Heart right ventricle (tissue), 16 donors: Measurements from ENCODE around the gene HNRNPAB. TPM values are rescaled to one million over a fixed set of nuclear protein-coding genes. Genes with fewer than 3 reads are reported as not detected.

Experiments
- ATAC-seq, 8 donors: fragments of 200-7000 bp; cut with Tn5 transposase; one replicate each; pipeline ENCODE4 v1.9.1; 2020; ENCODE audit warnings: mild to moderate bottlenecking in 8 of 8, moderate library complexity in 8 of 8, moderate number of reproducible peaks in 1 of 8
- DNase-seq, 2 donors: peaks; one replicate each; pipeline ENCODE4 v3.0.0-alpha.2; 2020
- H3K27ac ChIP-seq, 10 donors: fragments of 200-600 bp; sonication (generic) in 2 of 10; one replicate each; pipeline versions ENCODE4 v1.5.0 to v1.8.0; 2020 to 2022; ENCODE audit warnings: mild to moderate bottlenecking in 3 of 10
- H3K27me3 ChIP-seq, 7 donors: fragments of 200-600 bp; one replicate each; pipeline ENCODE4 v1.8.0; 2021 to 2022; ENCODE audit warnings: mild to moderate bottlenecking in 2 of 7
- H3K36me3 ChIP-seq, 9 donors: fragments of 200-600 bp; sonication (generic) in 1 of 9; one replicate each; pipeline versions ENCODE4 v1.5.0 to v1.8.0; 2020 to 2022; ENCODE audit warnings: mild to moderate bottlenecking in 2 of 9
- H3K4me1 ChIP-seq, 9 donors: fragments of 200-600 bp; sonication (generic) in 1 of 9; one replicate each; pipeline versions ENCODE4 v1.5.0 to v1.8.0; 2020 to 2022; ENCODE audit warnings: mild to moderate bottlenecking in 4 of 9
- H3K4me3 ChIP-seq, 10 donors: fragments of 200-600 bp; sonication (generic) in 2 of 10; one replicate each; pipeline versions ENCODE4 v1.5.0 to v1.8.0; 2020 to 2022; ENCODE audit warnings: mild to moderate bottlenecking in 7 of 10, moderate library complexity in 2 of 10
- H3K9me3 ChIP-seq, 11 donors: fragments of 200-600 bp in 10 of 11; sonication (generic) in 2 of 11; one replicate each; pipeline versions ENCODE4 v1.5.0 to v1.8.0; 2013 to 2022; ENCODE audit warnings: mild to moderate bottlenecking in 2 of 11, control low read depth in 1 of 11, moderate library complexity in 1 of 11
- WGBS, 2 donors: extraction: QIAGEN DNeasy Blood & Tissue Kit; methylation state at CpG; one replicate each; pipeline ENCODE4 v1.1.7; 2013; ENCODE audit warnings: inconsistent platforms in 1 of 2; 5-methylcytosine and 5-hydroxymethylcytosine counted together
- intact Hi-C, 10 donors: fragments of 100-400 bp; cut with DNase I; formaldehyde crosslinking; loops; one replicate each; pipeline versions ENCODE4 v1.11.1 to v1.14.2; 2022
- polyA plus RNA-seq, 2 donors: library from polyadenylated mRNA; stranded (reverse); fragments of 200-250 nt; gene quantifications; one replicate each; pipeline ENCODE4 v1.2.3, GENCODE V29; 2013
- total RNA-seq, 10 donors: library from RNA; stranded (reverse); fragmentation: NEBNext Ultra II Directional in 3 of 10; extraction: Animal tissue kit (Norgen Biotek cat#: 25700) in 3 of 10; gene quantifications; one replicate each; pipeline versions ENCODE4 v1.2.1 to v1.2.4, GENCODE V29; 2021 to 2023
- TF ChIP-seq, protein P1 (sequence below), 9 donors: fragments of 200-600 bp; sonication (generic) in 2 of 9; IDR thresholded peaks; one replicate each; pipeline versions ENCODE4 v1.5.0 to v1.8.0; 2021 to 2022; ENCODE audit warnings: antibody characterized with exemption in 9 of 9, mild to moderate bottlenecking in 5 of 9, moderate library complexity in 1 of 9
- donor health status: Arrhythmogenic right ventricular cardiomyopathy.
- donor health status: ischemic (EF 13 %, LVEDD 7.1; RV severe dilation, severe dysfunction).
- donor health status: healthy with polysubstance abuse.
- donor health status: DM: no; HTN: yes; CAD: no.
- donor health status: DM: no; HTN: no; CAD: no.
- donor health status: ischemic (EF 25% LVEDD 6.9; RV normal size, moderate dysfunction).
- donor health status: ischemic (EF 25% LVEDD 5.7; RV mildly dilated, moderate dysfunction).
- donor health status: healthy.
- donor health status: DM: yes; HTN: yes; CAD: no.
- donor health status: Ischemic cardiomyopathy.
- donor health status: ischemic (EF 35%, LVEDD 5.7; RV mildly dilated, moderate dysfunction).
- donor health status: nonischemic (EF 11% LVEDD 7.7; RV severe dilation, severe dysfunction).
- donor health status: DM: yes; HTN: yes; CAD: no.
- donor health status: PGD.
- donor health status: ischemic (EF 29% LVEDD 5.4; RV normal size, mild dysfunction).
- donor health status: nonischemic (EF 23%, LVEDD 6.1; RV moderate dilation, normal function).

The HNRNPAB gene
- total and polyA plus RNA-seq, 12 donors, result 70.8 to 140 (median 81.9) TPM

DNA sequence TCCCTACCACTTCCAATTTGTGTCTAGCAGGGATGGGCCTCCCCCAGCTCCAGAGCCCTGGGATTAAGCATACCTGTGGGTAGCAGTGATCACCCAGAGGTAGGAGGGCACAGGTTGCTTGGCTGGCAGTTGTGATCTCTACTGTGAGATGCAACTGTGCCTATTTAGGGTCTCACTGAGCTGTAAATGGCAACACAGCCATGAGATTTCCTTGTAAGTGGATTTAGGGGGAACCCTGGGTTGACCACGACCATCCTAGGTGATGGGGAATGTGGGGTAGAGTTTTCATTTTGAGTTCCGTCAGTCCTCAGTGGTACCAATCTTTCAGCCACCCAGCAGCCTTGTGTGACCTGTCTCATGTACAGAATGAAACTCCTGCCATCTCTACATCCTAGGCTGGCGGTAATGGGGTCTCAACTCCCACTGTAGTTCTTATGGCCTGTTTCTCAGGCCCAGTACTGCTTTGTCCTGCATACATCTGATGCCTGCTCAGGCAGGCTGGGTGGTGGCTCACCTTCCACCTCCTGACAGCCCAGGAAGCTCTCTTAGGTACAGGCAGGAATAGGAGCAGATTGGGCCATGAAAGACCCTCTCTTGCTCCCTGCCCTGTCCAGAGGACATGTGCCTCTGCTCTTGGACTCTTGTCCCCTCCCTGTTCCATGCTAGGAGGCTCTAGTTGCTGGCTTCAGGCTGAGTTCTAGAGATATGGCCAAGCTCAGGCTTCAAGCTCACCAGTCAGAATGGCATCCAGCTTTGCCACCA is 8.1 kb downstream of the HNRNPAB start:
- Histone ChIP-seq H3K4me3 (no peak overlapping the region), H3K27me3 (no peaks in the 10 kb centered on the region), H3K36me3 (peaks cover 4 to 100% (median 76%) of the 10 kb centered on the region in 9 donors), H3K27ac (no peak overlapping the region), H3K9me3 (no peaks in the 10 kb centered on the region), H3K4me1 (peaks cover 2 to 33% (median 9%) of the 10 kb centered on the region in 9 donors)
- intact Hi-C loops, result no loop called here
- WGBS, 2 donors, result 93 to 98% methylated on average over 3 of the region's 3 CpGs
- TF ChIP-seq, protein P1, sequence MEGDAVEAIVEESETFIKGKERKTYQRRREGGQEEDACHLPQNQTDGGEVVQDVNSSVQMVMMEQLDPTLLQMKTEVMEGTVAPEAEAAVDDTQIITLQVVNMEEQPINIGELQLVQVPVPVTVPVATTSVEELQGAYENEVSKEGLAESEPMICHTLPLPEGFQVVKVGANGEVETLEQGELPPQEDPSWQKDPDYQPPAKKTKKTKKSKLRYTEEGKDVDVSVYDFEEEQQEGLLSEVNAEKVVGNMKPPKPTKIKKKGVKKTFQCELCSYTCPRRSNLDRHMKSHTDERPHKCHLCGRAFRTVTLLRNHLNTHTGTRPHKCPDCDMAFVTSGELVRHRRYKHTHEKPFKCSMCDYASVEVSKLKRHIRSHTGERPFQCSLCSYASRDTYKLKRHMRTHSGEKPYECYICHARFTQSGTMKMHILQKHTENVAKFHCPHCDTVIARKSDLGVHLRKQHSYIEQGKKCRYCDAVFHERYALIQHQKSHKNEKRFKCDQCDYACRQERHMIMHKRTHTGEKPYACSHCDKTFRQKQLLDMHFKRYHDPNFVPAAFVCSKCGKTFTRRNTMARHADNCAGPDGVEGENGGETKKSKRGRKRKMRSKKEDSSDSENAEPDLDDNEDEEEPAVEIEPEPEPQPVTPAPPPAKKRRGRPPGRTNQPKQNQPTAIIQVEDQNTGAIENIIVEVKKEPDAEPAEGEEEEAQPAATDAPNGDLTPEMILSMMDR (IDR thresholded peaks at IDR 0.05), result no peak
- no peak for ATAC-seq
- DNase-seq, result no peak

DNA sequence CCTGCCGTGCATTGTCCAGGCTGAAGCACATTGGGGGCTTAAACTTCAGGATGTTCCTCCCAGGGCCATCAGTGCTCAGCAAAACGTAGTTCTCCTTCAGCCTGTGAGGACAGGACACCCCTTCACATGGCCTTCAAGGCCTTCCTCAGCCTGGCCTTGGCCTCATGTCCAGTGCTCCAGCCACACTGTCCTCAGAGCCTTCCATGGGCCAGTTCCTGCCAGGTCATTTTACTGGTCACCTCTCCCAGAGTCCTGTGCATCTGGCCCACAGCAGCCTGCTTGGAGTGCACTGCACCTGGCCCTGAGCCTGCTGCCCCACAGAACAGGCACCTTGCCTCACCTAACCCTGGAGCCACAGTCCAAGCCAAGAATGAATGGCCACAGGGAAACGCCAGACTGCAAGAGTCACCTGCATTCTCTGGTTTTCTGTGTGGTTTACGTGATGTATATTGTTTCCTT is 8.7 kb downstream of the HNRNPAB start:
- DNase-seq (no peak), ATAC-seq (no peak)
- WGBS, 2 donors, result 60 to 68% methylated on average over 4 of the region's 4 CpGs
- TF ChIP-seq, protein P1 (IDR thresholded peaks at IDR 0.05), result no peak
- intact Hi-C loops, result no loop called here
- no peaks in the 10 kb centered on the region for H3K27me3 ChIP-seq
- no peaks in the 10 kb centered on the region for H3K9me3 ChIP-seq
- H3K4me3 ChIP-seq, result no peak overlapping the region
- peaks cover 4 to 99% (median 76%) of the 10 kb centered on the region in 9 donors for H3K36me3 ChIP-seq
- H3K4me1 ChIP-seq, result peaks cover 0 to 27% (median 8%) of the 10 kb centered on the region in 9 donors
- no peak overlapping the region for H3K27ac ChIP-seq

DNA sequence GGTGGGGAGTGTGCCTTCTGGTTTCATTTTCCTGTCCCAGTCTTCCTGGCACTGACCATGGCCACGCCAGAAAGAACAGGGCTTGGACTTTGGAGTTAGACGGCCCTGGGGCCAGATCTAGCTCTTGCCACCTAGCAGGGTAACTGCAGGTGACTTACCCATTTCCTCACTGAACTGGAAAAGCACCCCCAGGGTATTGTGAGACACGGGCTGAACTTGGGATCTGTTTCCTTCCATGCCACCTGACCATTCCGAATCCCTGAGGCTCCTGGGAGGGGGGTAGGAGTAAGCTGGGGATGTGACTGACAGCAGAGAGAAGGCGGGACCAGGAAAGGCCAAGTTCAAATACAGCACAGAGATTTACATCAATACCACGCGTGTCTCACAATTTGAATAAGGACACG is 9.4 kb downstream of the HNRNPAB start:
- DNase-seq (no peak), ATAC-seq (no peak)
- H3K27ac ChIP-seq, result no peak overlapping the region
- 69 to 76% methylated on average over 8 of the region's 8 CpGs for WGBS, 2 donors
- no peaks in the 10 kb centered on the region for H3K9me3 ChIP-seq
- H3K27me3 ChIP-seq, result no peaks in the 10 kb centered on the region
- intact Hi-C loops, result no loop called here
- H3K4me3 ChIP-seq, result no peak overlapping the region
- TF ChIP-seq, protein P1 (IDR thresholded peaks at IDR 0.05), result no peak
- peaks cover 0 to 20% (median 5%) of the 10 kb centered on the region in 9 donors for H3K4me1 ChIP-seq
- H3K36me3 ChIP-seq, result peaks cover 4 to 99% (median 77%) of the 10 kb centered on the region in 9 donors

DNA sequence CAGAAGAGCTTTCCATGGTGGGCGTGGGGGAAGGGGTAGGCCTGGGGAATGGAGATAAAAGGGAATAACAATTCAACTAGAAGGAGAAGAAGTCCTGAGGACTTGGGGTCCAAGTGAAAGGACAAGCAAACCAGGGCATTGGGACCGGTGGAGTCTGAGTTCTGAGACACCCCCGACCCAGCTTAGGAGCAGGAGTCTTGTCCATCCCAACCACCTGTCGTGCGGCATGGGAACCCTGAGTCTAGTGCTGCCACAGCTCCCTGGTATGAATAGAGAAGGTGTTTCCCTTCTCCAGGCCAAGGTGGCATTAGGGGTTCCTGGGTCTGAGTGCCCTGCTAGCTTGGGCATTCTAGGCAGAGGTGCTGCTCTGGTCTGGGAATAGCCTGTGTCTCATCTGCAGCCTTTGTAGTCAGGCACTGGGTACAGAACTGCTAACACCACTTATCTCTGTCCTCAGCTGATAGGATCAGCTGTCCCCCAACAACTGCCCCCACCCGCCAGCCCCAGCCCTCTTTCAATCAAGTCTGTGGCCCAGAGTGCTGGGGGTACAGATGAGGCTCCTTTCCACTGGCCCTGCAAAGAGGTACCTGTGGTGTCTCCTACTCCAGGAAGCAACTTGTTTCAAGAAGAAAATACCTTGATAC is 9.9 kb downstream of the HNRNPAB start:
- intact Hi-C loops, result no loop called here
- peaks cover 4 to 99% (median 73%) of the 10 kb centered on the region in 9 donors for H3K36me3 ChIP-seq
- H3K27ac ChIP-seq, result no peak overlapping the region
- peaks cover 0 to 19% (median 5%) of the 10 kb centered on the region in 9 donors for H3K4me1 ChIP-seq
- ATAC-seq, result no peak
- no peaks in the 10 kb centered on the region for H3K27me3 ChIP-seq
- no peaks in the 10 kb centered on the region for H3K9me3 ChIP-seq
- 92 to 93% methylated on average over 6 of the region's 6 CpGs for WGBS, 2 donors
- no peak overlapping the region for H3K4me3 ChIP-seq
- no peak for DNase-seq
- TF ChIP-seq, protein P1 (IDR thresholded peaks at IDR 0.05), result no peak
